Progenitor cell of endocrine pancreas (in vitro differentiated cells): ENCODE data around the gene PEMT. TPM values are rescaled to one million over a fixed set of nuclear protein-coding genes. Genes with fewer than 3 reads are reported as not detected.
"Not testable (repeated sequence)": the region's sequence is repeated elsewhere in the genome, so short reads cannot be mapped to it uniquely, and the experiment has no call there.

ENCODE experiments used
- DNase-seq: peaks from one replicate; pipeline ENCODE4 v3.0.0; 2021; ENCODE audit warnings: low spot score; ENCODE audit not compliant: unreplicated experiment
- H3K27ac Mint-ChIP-seq: 2 replicates; pipeline ENCODE4 v1.8.0; 2021; ENCODE audit warnings: mild to moderate bottlenecking, moderate library complexity, mixed read lengths
- H3K27me3 Mint-ChIP-seq: 2 replicates; pipeline ENCODE4 v1.8.0; 2021; ENCODE audit warnings: mixed read lengths
- H3K36me3 Mint-ChIP-seq: 2 replicates; pipeline ENCODE4 v1.8.0; 2022; ENCODE audit warnings: mixed read lengths; ENCODE audit not compliant: insufficient read depth
- H3K4me1 Mint-ChIP-seq: 2 replicates; pipeline ENCODE4 v1.8.0; 2021; ENCODE audit warnings: low read depth, mixed read lengths
- H3K4me3 Mint-ChIP-seq: 2 replicates; pipeline ENCODE4 v1.8.0; 2021; ENCODE audit warnings: low read depth, mild to moderate bottlenecking, moderate library complexity, mixed read lengths
- H3K9me3 Mint-ChIP-seq: 2 replicates; pipeline ENCODE4 v1.8.0; 2021; ENCODE audit warnings: low read depth, mixed read lengths
- total RNA-seq: library from RNA; stranded (reverse); gene quantifications from 2 replicates; pipeline ENCODE4 v1.2.1, GENCODE V29; 2021
- TF ChIP-seq, protein P1 (sequence below): fragments of 200-600 bp; sonication (generic); IDR thresholded peaks from one replicate; pipeline ENCODE4 v1.5.0; 2021; ENCODE audit warnings: antibody characterized with exemption, mild to moderate bottlenecking; ENCODE audit not compliant: unreplicated experiment

Gene PEMT
- total RNA-seq, 1 donor from 2014 or later = 67.0 TPM

DNA sequence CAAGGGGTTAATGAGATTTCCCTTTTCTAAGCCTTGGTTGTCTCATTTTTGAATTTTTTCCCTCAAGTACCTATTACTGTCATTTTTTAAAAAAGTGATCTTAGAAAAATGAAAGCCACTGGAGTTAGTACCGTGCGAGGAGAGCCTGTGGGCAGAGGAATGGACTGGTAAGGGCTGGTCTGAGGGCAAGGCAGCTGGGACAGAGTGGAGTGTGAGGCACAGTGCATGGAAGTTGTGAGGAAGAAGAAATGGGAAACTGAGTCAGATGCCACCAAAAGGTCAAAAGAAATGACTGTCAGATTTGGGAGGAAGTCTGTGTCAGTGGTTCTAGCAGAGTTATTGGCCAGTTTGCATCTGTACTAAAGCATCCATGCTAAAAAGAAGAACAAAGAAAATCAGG lies 103.5 kb downstream of the PEMT start:
- Mint-ChIP-seq H3K36me3 (peaks cover 25% of the 10 kb centered on the region), H3K4me3 (no peak overlapping the region), H3K27me3 (peaks cover 3% of the 10 kb centered on the region), H3K27ac (no peak overlapping the region), H3K4me1 (no peaks in the 10 kb centered on the region), H3K9me3 (no peaks in the 10 kb centered on the region)
- TF ChIP-seq, protein P1, sequence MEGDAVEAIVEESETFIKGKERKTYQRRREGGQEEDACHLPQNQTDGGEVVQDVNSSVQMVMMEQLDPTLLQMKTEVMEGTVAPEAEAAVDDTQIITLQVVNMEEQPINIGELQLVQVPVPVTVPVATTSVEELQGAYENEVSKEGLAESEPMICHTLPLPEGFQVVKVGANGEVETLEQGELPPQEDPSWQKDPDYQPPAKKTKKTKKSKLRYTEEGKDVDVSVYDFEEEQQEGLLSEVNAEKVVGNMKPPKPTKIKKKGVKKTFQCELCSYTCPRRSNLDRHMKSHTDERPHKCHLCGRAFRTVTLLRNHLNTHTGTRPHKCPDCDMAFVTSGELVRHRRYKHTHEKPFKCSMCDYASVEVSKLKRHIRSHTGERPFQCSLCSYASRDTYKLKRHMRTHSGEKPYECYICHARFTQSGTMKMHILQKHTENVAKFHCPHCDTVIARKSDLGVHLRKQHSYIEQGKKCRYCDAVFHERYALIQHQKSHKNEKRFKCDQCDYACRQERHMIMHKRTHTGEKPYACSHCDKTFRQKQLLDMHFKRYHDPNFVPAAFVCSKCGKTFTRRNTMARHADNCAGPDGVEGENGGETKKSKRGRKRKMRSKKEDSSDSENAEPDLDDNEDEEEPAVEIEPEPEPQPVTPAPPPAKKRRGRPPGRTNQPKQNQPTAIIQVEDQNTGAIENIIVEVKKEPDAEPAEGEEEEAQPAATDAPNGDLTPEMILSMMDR = no peak
- no peak for DNase-seq

DNA sequence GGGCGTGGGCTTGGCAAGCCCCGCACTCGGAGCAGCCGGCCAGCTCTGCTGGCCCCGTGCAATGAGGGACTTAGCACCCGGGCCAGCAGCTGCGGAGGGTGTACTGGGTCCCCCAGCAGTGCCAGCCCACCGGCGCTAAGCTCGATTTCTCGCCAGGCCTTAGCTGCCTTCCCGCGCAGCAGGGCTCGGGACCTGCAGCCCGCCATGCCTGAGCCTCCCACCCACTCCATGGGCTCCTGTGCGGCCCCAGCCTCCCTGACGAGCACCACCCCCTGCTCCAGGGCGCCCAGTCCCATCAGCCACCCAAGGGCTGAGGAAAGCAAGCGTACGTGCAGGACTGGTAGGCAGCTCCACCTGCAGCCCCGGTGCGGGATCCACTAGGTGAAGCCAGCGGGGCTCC lies 105.1 kb downstream of the PEMT start:
- peaks cover 18% of the 10 kb centered on the region for H3K36me3 Mint-ChIP-seq
- not testable (repeated sequence) for H3K9me3 Mint-ChIP-seq, H3K27me3 Mint-ChIP-seq, H3K4me3 Mint-ChIP-seq, H3K27ac Mint-ChIP-seq, DNase-seq, H3K4me1 Mint-ChIP-seq

DNA sequence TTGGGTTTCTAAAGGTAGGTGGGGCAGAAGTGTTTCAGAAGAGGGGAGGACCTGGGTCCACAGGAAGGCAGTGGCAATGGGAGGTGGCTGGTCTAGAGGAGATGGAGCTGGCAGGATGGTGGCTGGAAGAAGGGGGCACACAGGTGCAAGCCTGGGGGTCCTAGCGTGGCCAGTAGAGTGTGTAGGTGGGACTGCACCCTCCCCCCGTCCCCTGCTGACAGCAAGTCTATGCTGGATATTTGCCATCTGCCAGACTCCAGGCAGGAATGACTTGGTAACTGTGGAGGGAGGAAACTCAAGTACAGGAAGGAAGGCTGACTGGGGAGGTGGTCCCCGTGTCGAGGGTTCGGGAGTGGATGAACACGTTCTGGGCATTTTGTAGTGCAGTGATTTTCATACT lies 106.1 kb downstream of the PEMT start:
- DNase-seq = no peak
- Mint-ChIP-seq H3K27me3 (no peaks in the 10 kb centered on the region), H3K4me3 (no peak overlapping the region), H3K27ac (no peak overlapping the region), H3K4me1 (no peaks in the 10 kb centered on the region), H3K9me3 (no peaks in the 10 kb centered on the region), H3K36me3 (peaks cover 17% of the 10 kb centered on the region)
- TF ChIP-seq, protein P1 = no peak

GRCh38 chr17:17484451-17484899 lies 107.0 kb downstream of the PEMT start:
- TF ChIP-seq, protein P1 = no peak
- H3K27me3 Mint-ChIP-seq = no peaks in the 10 kb centered on the region
- H3K36me3 Mint-ChIP-seq = peaks cover 17% of the 10 kb centered on the region
- no peak overlapping the region for H3K4me3 Mint-ChIP-seq
- H3K4me1 Mint-ChIP-seq = no peaks in the 10 kb centered on the region
- H3K9me3 Mint-ChIP-seq = no peaks in the 10 kb centered on the region
- DNase-seq = no peak
- no peak overlapping the region for H3K27ac Mint-ChIP-seq

DNA sequence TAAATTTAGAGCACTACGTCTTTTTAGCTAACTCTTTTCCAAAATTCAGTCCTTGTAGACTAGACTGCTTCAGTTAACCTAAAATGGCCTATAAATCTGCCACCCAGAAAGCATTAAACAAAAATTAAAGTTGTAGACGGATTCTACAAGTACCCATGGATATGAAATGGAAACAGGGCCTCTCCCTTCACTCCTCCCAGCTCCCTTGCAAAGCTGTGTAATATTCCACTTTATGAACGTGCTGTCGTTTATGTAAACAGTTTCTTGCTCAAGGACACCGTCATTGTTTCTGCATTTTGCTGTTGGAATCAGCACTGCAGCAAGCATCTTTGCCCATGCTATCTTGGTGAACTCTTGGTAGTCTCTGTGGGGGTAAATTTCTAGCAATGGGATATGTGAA lies 109.6 kb downstream of the PEMT start:
- H3K27ac Mint-ChIP-seq = no peak overlapping the region

DNA sequence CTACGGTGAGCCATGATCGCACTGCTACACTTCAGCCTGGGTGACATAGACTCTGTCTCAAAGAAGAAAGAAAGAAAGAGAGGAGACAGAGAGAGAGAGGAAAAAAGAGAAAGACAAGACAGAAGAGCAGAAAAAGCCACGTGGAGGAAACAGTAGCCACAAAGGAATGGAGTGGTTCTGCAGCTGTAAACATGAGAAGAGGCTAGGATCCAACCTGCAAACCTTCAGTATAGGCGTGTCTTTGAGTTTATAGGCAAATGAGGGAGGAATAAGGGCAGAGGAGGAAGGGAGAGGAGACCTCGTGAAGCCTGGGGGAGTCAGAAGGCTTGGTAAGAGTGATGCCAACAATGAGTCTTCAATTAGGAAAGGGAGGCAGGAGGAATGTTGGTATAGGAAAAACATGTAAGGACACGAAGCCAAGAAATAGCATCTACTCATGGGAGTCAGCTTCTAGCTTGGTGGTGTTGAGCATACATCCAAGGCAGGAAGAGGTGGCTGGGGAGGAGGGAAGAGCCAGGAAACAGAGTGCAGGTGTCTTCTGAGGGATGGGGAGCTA lies 110.8 kb downstream of the PEMT start:
- DNase-seq = no peak
- Mint-ChIP-seq H3K9me3 (no peaks in the 10 kb centered on the region), H3K27ac (no peak overlapping the region), H3K27me3 (no peaks in the 10 kb centered on the region), H3K4me1 (peaks cover 9% of the 10 kb centered on the region), H3K4me3 (no peak overlapping the region), H3K36me3 (peaks cover 7% of the 10 kb centered on the region)
- TF ChIP-seq, protein P1 = no peak

More for the DNA sequence above, 109.6 kb downstream of the PEMT start:
- Mint-ChIP-seq H3K9me3 (no peaks in the 10 kb centered on the region), H3K4me3 (no peak overlapping the region), H3K4me1 (peaks cover 9% of the 10 kb centered on the region), H3K36me3 (peaks cover 9% of the 10 kb centered on the region), H3K27me3 (no peaks in the 10 kb centered on the region)
- TF ChIP-seq, protein P1 = no peak
- no peak for DNase-seq
